Testis (tissue), 2 donors: ENCODE results near the gene PLPPR3.

Source experiments
- POLR2A ChIP-seq: fragments of 450-650 bp; IDR thresholded peaks from one replicate; pipeline ENCODE4 v1.6.1; 2017; ENCODE audit warnings: antibody characterized with exemption, mild to moderate bottlenecking, moderate library complexity
- TF ChIP-seq, protein P1 (sequence below), 3 experiments: fragments of 450-650 bp in 2 of 3; fragments of 200-600 bp in 1 of 3; sonication (generic) in 1 of 3; IDR thresholded peaks; one replicate each; pipeline ENCODE4 v1.5.1; 2016 to 2019; ENCODE audit warnings: antibody characterized with exemption in 3 of 3, mild to moderate bottlenecking in 2 of 3, moderate library complexity in 1 of 3

- TF ChIP-seq, protein P1, sequence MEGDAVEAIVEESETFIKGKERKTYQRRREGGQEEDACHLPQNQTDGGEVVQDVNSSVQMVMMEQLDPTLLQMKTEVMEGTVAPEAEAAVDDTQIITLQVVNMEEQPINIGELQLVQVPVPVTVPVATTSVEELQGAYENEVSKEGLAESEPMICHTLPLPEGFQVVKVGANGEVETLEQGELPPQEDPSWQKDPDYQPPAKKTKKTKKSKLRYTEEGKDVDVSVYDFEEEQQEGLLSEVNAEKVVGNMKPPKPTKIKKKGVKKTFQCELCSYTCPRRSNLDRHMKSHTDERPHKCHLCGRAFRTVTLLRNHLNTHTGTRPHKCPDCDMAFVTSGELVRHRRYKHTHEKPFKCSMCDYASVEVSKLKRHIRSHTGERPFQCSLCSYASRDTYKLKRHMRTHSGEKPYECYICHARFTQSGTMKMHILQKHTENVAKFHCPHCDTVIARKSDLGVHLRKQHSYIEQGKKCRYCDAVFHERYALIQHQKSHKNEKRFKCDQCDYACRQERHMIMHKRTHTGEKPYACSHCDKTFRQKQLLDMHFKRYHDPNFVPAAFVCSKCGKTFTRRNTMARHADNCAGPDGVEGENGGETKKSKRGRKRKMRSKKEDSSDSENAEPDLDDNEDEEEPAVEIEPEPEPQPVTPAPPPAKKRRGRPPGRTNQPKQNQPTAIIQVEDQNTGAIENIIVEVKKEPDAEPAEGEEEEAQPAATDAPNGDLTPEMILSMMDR (IDR thresholded peaks at IDR 0.05): no peak
- TF ChIP-seq POLR2A: no peak
Observed at GRCh38 chr19:808423-808775, 13.4 kb downstream of the PLPPR3 start.
